Astrocyte (in vitro differentiated cells and primary cell): ENCODE measurements around the gene TBC1D14. TPM values are rescaled to one million over a fixed set of nuclear protein-coding genes. Genes with fewer than 3 reads are reported as not detected.

ENCODE experiments used
- DNase-seq: peaks from one replicate; pipeline ENCODE4 v3.0.0-alpha.2; 2010; ENCODE audit warnings: low read depth
- FAIRE-seq: peaks from 2 replicates; lab custom pipeline; 2011; peaks lifted over from hg19 to GRCh38; lab: Jason Lieb, UNC
- H2AFZ ChIP-seq: 2 replicates; pipeline ENCODE4 v1.6.0; 2012; ENCODE audit warnings: low read depth, low read length, inconsistent platforms
- H3K27ac ChIP-seq: 2 replicates; pipeline ENCODE4 v1.5.1; 2011; ENCODE audit warnings: low read depth, low read length, inconsistent platforms
- H3K27me3 ChIP-seq: 2 replicates; pipeline ENCODE4 v1.6.0; 2011; ENCODE audit warnings: low read length, inconsistent platforms; ENCODE audit not compliant: insufficient read depth
- H3K36me3 ChIP-seq: 2 replicates; pipeline ENCODE4 v1.5.1; 2011; ENCODE audit warnings: low read length, inconsistent platforms; ENCODE audit not compliant: insufficient read depth
- H3K4me1 ChIP-seq: 2 replicates; pipeline ENCODE4 v1.5.1; 2011; ENCODE audit warnings: low read length, inconsistent platforms; ENCODE audit not compliant: insufficient read depth
- H3K4me2 ChIP-seq: 2 replicates; pipeline ENCODE4 v1.6.0; 2012; ENCODE audit warnings: low read length, inconsistent platforms
- H3K4me3 ChIP-seq: 2 replicates; pipeline ENCODE4 v1.5.1; 2011; ENCODE audit warnings: low read depth, mild to moderate bottlenecking, low read length, inconsistent platforms; ENCODE audit not compliant: insufficient read depth
- H3K79me2 ChIP-seq: 2 replicates; pipeline ENCODE4 v1.6.0; 2012; ENCODE audit warnings: mild to moderate bottlenecking, low read length, inconsistent platforms; ENCODE audit not compliant: insufficient read depth
- H3K9ac ChIP-seq: 2 replicates; pipeline ENCODE4 v1.6.0; 2012; ENCODE audit warnings: mild to moderate bottlenecking, low read length, inconsistent platforms
- H3K9me3 ChIP-seq: 2 replicates; pipeline ENCODE4 v1.5.1; 2012; ENCODE audit warnings: low read depth, mild to moderate bottlenecking, low read length, inconsistent platforms; ENCODE audit not compliant: insufficient read depth
- H4K20me1 ChIP-seq: 2 replicates; pipeline ENCODE4 v1.6.0; 2012; ENCODE audit warnings: low read length, inconsistent platforms; ENCODE audit not compliant: insufficient read depth
- H3K27ac Mint-ChIP-seq: one replicate; pipeline ENCODE4 v1.8.0; 2021; ENCODE audit warnings: mild to moderate bottlenecking, mixed read lengths; ENCODE audit not compliant: unreplicated experiment
- H3K27me3 Mint-ChIP-seq: one replicate; pipeline ENCODE4 v1.8.0; 2021; ENCODE audit warnings: low read depth, mixed read lengths; ENCODE audit not compliant: unreplicated experiment
- H3K36me3 Mint-ChIP-seq: one replicate; pipeline ENCODE4 v1.8.0; 2021; ENCODE audit warnings: low read depth, mixed read lengths; ENCODE audit not compliant: unreplicated experiment
- H3K4me1 Mint-ChIP-seq: one replicate; pipeline ENCODE4 v1.8.0; 2021; ENCODE audit warnings: low read depth, mixed read lengths; ENCODE audit not compliant: unreplicated experiment
- H3K4me3 Mint-ChIP-seq: one replicate; pipeline ENCODE4 v1.8.0; 2021; ENCODE audit warnings: mild to moderate bottlenecking, moderate library complexity, mixed read lengths; ENCODE audit not compliant: unreplicated experiment
- H3K9me3 Mint-ChIP-seq: one replicate; pipeline ENCODE4 v1.8.0; 2021; ENCODE audit warnings: mild to moderate bottlenecking, mixed read lengths; ENCODE audit not compliant: unreplicated experiment
- EZH2 ChIP-seq: IDR thresholded peaks from 2 replicates; pipeline ENCODE4 v1.6.1; 2012; ENCODE audit warnings: mild to moderate bottlenecking, low read length, inconsistent platforms; ENCODE audit not compliant: insufficient read depth
- total RNA-seq: library from RNA; stranded (reverse); gene quantifications from 2 replicates; pipeline ENCODE4 v1.2.1, GENCODE V29; 2021
- TF ChIP-seq, protein P1 (sequence below): IDR thresholded peaks from 2 replicates; pipeline ENCODE4 v1.5.1; 2011; ENCODE audit warnings: low read depth, mild to moderate bottlenecking, inconsistent platforms, low read length, moderate library complexity; ENCODE audit not compliant: insufficient read depth

The TBC1D14 gene
- total RNA-seq, 1 donor from 2014 or later: 30.4 TPM

DNA sequence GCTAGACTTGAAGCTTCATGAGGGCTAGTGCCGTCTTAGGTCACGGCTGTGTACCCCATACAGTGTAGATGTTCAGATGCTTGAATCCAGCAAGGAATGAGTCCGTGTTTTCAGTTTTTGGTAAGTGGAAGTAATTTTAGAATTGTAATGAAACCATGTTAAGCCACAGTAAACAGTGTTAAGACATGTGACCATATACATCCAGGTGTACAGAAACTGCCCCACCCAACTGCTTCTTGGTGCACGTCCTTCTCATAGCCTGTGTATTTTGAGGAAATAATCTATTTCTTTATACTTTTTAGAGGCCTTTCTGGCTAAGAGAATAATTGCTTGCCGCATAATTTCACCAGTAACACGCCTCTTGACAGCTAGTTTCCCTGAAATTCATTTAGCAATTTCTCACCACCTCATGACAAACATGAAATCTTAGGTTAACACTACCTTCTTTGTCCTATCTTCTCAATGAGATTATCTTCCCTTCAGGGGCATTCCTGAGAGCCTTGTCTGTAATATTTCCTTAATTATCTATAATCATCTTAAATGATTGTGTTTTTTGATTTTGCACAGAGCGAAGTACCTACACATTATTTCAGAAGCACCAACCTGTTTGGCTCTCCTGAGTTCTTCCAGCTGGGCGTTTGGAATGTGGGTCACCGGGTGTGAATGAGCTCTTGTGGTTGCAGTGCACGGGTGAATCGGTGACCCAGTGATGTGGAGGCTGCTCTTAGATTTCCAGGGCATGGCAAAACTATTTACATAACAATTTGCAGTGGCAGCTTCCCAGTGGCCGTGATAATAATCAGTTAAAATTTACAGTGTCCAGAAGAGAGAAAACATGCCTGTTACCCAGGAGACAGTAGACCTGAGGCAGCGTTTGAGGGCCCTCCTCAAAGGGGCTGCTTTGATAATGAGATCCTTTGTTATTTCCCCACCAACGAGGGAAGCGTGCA is 83.4 kb downstream of the TBC1D14 start:
- Mint-ChIP-seq H3K27ac (peak overlapping the region; percentile 35), H3K9me3 (no peaks in the 10 kb centered on the region), H3K27me3 (no peaks in the 10 kb centered on the region), H3K4me1 (peaks cover 31% of the 10 kb centered on the region), H3K36me3 (peaks cover 12% of the 10 kb centered on the region), H3K4me3 (peak overlapping the region; percentile 5)
- DNase-seq (peak; percentile 37), FAIRE-seq (no peak)
- Histone ChIP-seq H3K9ac (no peak overlapping the region), H3K4me2 (no peak overlapping the region), H3K79me2 (peaks cover 40% of the 10 kb centered on the region), H2AFZ (no peak overlapping the region), H4K20me1 (peaks cover 57% of the 10 kb centered on the region), H3K27me3 (no peaks in the 10 kb centered on the region), H3K4me1 (peaks cover 21% of the 10 kb centered on the region), H3K27ac (no peak overlapping the region), H3K9me3 (no peaks in the 10 kb centered on the region), H3K36me3 (peaks cover 5% of the 10 kb centered on the region), H3K4me3 (no peak overlapping the region)
- TF ChIP-seq EZH2: no peak
- TF ChIP-seq, protein P1, sequence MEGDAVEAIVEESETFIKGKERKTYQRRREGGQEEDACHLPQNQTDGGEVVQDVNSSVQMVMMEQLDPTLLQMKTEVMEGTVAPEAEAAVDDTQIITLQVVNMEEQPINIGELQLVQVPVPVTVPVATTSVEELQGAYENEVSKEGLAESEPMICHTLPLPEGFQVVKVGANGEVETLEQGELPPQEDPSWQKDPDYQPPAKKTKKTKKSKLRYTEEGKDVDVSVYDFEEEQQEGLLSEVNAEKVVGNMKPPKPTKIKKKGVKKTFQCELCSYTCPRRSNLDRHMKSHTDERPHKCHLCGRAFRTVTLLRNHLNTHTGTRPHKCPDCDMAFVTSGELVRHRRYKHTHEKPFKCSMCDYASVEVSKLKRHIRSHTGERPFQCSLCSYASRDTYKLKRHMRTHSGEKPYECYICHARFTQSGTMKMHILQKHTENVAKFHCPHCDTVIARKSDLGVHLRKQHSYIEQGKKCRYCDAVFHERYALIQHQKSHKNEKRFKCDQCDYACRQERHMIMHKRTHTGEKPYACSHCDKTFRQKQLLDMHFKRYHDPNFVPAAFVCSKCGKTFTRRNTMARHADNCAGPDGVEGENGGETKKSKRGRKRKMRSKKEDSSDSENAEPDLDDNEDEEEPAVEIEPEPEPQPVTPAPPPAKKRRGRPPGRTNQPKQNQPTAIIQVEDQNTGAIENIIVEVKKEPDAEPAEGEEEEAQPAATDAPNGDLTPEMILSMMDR: no peak

DNA sequence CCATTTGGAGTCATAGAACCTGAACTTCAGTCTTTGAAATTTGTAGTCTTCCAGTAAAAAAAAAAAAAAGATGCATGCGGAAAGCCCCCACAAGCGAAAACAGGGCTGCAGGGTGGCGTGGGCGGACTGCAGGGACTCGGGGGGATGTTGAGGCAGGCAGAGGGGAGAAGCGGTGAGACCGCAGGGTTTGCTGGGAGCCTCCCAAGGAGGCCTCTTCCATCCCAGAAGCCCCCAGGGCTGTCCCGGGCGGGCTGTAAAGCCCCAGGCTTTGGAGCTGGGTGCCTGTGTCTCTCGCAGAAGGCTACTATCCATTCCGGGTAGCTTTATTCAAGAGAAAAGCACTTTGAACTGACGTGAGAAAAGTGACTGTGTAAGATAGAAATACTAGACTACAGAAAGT is 86.9 kb downstream of the TBC1D14 start:
- Mint-ChIP-seq H3K4me3 (no peak overlapping the region), H3K9me3 (peaks cover 2% of the 10 kb centered on the region), H3K4me1 (peaks cover 18% of the 10 kb centered on the region), H3K27me3 (no peaks in the 10 kb centered on the region), H3K27ac (no peak overlapping the region), H3K36me3 (peaks cover 24% of the 10 kb centered on the region)
- H3K9me3 ChIP-seq: no peaks in the 10 kb centered on the region
- H3K79me2 ChIP-seq: peaks cover 10% of the 10 kb centered on the region
- DNase-seq (no peak), FAIRE-seq (no peak)
- no peak overlapping the region for H3K9ac ChIP-seq
- H3K36me3 ChIP-seq: peaks cover 18% of the 10 kb centered on the region
- no peak overlapping the region for H3K4me2 ChIP-seq
- H3K4me3 ChIP-seq: no peak overlapping the region
- H3K27ac ChIP-seq: no peak overlapping the region
- H3K27me3 ChIP-seq: no peaks in the 10 kb centered on the region
- H3K4me1 ChIP-seq: peaks cover 9% of the 10 kb centered on the region
- no peak overlapping the region for H2AFZ ChIP-seq
- TF ChIP-seq EZH2: no peak
- TF ChIP-seq, protein P1: no peak
- H4K20me1 ChIP-seq: peaks cover 25% of the 10 kb centered on the region
